ENCODE data around the gene GOLGA2. TPM values are rescaled to one million over a fixed set of nuclear protein-coding genes. Genes with fewer than 3 reads are reported as not detected.
A peak's percentile ranks its signal among the peaks of the same experiment; 100 is the strongest.

GOLGA2 gene
- total RNA-seq, 1 experiment from 2014 or later: 40.7 TPM

DNA sequence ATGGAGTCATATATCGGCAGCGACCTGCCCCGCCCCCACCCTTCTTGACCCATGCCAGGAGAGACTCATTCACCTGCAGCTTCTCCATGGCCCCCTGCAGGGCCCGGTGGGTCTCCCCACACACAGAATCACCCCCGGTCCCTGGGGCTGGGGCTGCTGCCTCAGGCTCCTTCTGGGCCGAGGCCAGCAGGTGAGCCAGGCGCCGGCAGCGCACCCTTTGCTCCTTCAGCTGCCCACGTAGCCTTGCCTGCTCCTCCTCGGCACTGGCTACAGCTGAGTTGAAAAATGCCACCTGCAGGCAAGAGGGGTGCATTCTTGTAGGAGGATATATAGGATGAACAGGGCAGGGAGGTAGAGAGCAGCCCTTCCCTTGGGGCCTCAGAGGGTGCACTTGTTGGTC is 17.9 kb downstream of the GOLGA2 start:
- no peak for DNase-seq (ENCODE audit: low read depth)

GRCh38 chr9:128257086-128257825 is 18.6 kb downstream of the GOLGA2 start:
- no peak for DNase-seq (ENCODE audit: low read depth)

- DNase-seq (ENCODE audit: low read depth): peak; percentile 40
Measured at GRCh38 chr9:128254855-128255759, 20.7 kb downstream of the GOLGA2 start.

GRCh38 chr9:128254362-128254761 is 21.4 kb downstream of the GOLGA2 start:
- no peak for DNase-seq (ENCODE audit: low read depth)

DNA sequence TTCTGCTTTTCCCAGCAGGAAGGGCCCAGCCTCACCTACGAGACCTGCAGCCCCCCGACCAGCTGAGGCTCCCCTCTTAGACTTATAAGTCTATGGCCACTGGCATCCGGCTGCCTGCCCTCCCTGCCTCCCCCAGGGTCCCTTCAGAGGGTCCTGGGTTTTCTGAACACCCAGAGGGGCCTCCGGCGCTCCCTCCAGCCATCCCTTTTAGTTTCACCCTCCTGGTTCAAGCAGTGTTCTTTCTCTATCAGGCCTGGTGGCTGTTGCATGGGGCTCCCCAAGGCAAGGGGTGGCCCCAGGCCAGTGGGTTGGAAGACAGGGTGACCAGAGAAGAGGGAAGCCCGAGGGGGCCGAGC is 21.8 kb downstream of the GOLGA2 start:
- DNase-seq (ENCODE audit: low read depth): no peak

DNA sequence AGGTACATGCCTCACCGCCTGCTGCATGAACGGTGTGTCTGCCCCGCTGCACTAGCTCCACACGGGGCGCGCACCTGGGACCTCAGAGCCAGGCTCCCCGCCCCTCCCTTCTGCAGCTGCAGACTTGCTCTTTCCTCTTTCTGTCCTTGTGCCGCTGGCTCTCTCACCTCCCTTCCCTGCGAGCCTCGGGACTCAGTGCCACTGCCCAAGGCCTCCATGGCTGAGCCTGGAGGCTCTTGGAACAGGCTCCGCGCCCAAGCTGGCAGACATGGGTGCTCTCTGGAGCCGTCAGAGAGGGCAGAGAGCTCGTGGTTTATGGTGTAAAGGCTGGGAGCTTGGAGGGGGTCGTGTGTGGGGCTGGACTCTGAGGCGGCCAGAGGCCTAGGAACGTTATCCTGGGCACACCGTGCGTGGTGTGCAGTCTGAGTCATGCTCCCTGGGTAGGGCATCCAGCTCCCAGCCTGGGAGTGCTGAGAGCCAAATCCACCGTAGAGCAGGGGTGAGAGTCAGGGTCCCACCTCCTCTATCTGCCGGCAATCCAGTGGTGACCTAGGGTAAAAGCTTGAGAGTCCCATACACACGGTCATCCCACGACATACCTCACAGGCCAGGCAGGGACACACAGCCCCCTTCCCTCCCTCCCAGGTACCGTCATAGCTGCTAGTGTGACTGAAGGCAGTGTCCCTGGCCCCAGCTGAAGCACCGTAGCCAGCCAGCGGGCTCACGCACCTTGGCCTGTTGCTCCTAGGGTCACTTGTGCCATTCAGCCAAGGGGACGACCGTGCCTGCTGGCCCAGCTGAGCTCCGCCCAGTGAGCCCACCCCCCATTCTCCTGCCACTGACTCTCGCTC is 22.4 kb downstream of the GOLGA2 start:
- DNase-seq (ENCODE audit: low read depth): no peak

DNA sequence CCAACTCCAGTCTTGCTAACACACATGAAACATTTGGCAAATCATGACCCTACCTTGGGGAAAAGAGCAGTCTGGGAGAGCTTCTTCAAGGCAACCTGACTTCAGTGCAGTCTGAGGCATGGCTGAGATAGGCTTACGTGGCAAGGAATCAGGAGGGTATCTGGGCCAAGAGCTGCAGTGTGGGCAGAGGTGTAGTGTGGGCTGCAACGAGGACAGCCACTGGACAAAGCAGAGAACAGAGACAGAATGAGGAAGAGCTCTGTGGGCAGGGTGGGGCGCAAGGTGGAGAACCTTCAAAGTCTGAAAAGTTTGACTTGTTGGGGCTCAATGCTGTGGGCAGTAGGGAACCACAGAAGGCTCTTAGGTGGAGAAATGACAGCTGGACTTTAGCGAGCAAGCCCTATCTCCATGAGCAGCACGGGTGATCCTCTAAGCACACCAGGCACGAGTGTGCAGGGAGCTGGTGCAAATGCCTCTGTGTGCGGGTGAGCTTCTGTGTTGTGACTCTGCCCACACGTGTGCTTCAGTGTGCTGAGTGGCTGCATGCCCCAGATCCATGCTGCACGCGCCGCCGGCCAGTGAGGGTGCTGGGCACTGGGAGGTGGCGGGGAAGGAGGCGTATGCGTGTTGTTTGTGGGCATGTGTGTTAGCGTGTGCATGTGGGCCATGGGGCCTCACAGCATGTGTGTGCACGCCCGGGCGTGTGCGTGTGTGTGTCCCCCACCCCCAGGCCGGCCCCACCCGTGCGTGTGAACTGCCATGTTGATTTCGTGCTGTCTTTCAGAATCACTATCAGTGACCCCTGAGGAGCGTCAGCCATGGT is 23.3 kb downstream of the GOLGA2 start:
- DNase-seq (ENCODE audit: low read depth): no peak

DNA sequence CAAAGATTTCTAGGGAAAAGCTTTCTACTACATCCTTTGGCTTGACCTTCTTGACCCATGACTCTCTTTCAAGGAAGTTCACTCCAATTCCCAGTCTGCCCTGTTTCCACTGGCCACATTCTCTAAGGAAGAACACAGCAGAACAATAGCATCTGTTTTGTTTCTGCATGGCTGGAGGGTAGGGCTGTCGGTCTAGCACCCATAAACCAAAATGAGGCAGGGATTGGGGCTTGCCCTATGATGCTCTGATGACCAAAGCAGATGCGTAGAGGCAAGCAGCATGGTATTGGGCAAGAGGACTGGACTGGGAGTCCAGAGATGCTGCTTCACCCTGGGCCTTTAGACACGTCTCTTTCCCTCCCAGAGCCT is 24.1 kb downstream of the GOLGA2 start:
- no peak for DNase-seq (ENCODE audit: low read depth)

DNA sequence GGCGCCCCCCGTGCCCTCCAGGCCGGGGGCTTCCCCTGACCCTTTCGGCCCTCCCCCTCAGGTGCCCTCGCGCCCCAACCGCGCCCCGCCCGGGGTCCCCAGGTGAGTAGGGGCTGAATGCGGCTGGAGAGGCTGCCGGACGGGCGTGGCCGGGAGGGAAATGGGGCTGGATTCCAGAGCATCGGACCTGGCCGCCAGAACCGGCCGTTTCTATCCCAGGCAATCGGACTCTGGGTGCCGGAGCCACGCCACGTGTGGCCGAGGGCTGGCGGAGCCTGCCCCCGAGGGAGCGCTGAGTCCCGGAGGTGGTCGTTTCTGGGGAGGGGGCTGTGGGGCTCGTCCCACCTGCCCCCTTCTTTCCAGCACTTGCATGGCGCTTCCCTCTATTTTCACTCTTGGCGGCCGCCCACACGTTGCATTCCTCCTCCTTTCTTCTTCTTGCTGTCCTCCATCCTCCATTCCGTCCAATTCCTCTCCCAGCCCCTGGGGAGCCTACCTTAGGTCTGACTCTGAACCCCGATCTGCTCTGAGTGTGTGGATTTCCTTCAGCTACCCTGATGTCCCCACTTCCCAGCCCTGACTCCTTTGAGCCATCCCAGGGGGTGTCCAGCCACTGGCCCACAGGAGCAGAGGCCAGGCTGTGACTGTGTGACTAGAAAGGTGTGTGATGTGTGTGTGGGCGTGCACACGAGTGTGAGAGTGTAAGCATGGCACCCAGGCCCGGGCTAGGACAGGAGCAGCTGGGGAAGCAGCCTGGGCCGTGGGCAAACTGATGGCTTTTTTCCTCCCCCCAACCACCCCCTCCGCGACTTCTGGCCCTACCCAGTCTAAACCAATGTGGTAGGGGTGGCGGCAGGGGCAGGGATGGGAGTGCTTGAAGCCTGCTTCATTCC is 24.7 kb downstream of the GOLGA2 start:
- no peak for DNase-seq (ENCODE audit: low read depth)

DNA sequence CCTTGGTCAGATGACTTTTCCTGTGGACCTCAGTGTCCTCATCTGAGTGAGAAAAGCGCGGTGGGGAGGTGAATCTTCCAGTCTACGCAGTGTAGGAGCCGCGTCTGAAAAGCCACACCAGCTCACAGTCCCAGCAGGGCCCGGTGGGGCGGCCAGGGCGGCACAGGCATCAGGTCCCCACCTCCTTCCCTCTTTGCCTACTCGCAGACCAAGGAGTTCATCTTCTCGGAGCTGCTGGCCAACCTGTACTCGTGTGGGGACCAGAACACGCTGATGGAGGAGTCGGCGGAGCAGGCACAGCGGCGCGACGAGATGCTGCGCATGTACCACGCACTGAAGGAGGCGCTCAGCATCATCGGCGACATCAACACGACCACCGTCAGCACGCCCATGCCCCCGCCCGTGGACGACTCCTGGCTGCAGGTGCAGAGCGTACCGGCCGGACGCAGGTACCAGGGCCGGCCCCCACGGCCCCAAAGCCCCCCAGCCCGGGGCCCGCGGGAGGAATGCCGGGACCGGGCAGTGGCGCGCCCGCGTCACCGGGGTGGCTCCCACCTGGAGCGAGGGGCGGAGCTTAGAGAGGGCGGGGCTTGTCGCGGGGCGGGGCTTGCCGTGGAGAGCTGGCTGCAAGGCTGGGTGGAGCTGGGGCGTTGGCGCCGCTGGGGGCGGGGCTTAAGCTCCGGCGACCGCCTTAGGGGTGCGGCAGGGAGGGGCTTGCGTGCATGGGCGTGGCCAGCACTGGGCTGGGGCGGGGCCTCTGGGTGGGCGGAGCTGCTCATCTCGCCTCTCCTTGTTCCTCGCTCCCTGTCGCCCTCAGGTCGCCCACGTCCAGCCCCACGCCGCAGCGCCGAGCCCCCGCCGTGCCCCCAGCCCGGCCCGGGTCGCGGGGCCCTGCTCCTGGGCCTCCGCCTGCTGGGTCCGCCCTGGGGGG is 25.6 kb downstream of the GOLGA2 start:
- no peak for DNase-seq (ENCODE audit: low read depth)

- DNase-seq (ENCODE audit: low read depth): no peak
Measured at GRCh38 chr9:128249558-128249907, 26.3 kb downstream of the GOLGA2 start.

- DNase-seq (ENCODE audit: low read depth): no peak
Measured at GRCh38 chr9:128247226-128247803, 28.5 kb downstream of the GOLGA2 start.

GRCh38 chr9:128246471-128246870 is 29.3 kb downstream of the GOLGA2 start:
- DNase-seq (ENCODE audit: low read depth): no peak

DNA sequence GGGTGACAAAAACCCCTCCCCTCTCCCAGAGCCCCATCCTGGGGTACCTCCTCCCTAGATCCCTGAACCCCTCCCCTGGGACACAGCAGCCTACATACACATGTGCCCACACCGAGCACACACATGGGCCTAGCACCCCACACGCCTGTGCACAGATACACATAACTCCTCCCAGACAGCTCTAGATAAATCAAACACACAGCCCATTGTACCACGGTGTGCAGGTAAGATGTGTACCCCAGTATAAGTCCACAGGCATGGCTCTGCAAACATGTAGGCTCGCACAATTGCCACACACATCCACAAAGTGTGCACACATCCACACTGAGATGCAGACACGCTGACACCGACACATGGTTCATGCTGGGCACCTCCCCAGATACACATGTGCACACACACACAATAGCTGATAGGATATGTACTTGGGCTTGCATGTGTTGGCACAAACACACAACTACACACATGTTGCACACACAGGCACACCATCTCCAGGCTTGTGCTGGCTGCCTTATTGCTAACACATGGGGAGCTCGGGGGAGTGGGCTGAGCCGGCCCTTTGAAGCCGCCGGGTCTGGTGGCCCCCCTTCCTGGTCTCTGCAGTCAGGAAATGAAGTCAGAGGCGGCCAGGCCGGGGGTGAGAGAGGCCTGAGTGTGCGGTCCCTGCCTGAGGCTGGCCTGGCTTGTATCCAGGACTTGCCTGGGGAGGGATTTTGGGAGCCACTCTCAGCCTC is 30.2 kb downstream of the GOLGA2 start:
- DNase-seq (ENCODE audit: low read depth): peak; percentile 77

DNA sequence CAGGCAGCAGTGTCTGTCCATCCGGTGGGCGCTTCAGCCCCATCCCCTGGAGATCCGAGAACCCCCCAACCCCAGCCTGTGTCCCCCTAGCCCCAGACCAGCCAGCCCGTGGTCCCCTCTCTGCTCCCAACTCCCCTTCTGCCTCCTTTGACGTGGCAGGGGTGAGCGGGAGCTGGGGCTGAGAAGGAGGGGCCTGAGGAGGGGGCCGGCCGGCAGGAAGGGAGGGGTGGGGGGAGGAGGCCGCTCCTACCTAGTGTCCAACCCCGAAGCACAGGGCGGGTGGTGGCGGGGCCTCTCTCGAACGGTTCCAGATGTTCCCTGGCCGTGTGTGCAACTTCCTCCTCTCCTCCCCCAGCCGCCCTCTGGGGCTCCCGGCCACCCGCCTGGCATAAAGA is 31.0 kb downstream of the GOLGA2 start:
- no peak for DNase-seq (ENCODE audit: low read depth)

GRCh38 chr9:128244091-128244836 is 31.5 kb downstream of the GOLGA2 start:
- DNase-seq (ENCODE audit: low read depth): no peak
